ENCODE data around the gene ZNF438.

ZNF438 gene

GRCh38 chr10:30803892-30804322 is 227.8 kb downstream of the ZNF438 start:
- no peak for ATAC-seq (ENCODE audit: insufficient read depth, low read depth)

GRCh38 chr10:30803058-30803457 is 228.6 kb downstream of the ZNF438 start:
- Histone ChIP-seq H3K9ac (ENCODE audit: low read depth, low read length) (no peak overlapping the region), H3K4me1 (ENCODE audit: insufficient read depth, low read length) (no peaks in the 10 kb centered on the region), H3K27ac (ENCODE audit: low read length) (no peak overlapping the region), H3K4me2 (ENCODE audit: insufficient read depth, low read length) (no peak overlapping the region), H3K4me3 (ENCODE audit: low read depth in 1 of 2, low read length in 2 of 2) (no peak overlapping the region), H3K79me2 (ENCODE audit: insufficient read depth, low read length) (no peaks in the 10 kb centered on the region), H4K20me1 (ENCODE audit: insufficient read depth, low read length) (no peaks in the 10 kb centered on the region), H3K9me3 (ENCODE audit: insufficient read depth, low read length, severe bottlenecking) (no peaks in the 10 kb centered on the region), H3K36me3 (ENCODE audit: insufficient read depth, low read length) (no peaks in the 10 kb centered on the region), H2AFZ (ENCODE audit: low read depth, low read length) (no peak overlapping the region), H3K27me3 (ENCODE audit: insufficient read depth, low read length, poor library complexity) (no peaks in the 10 kb centered on the region)
- no peak for TF ChIP-seq CTCF (IDR thresholded peaks at IDR 0.05; ENCODE audit: borderline replicate concordance, extremely low read depth, low read length, poor library complexity, severe bottlenecking)
- TF ChIP-seq EZH2 (IDR thresholded peaks at IDR 0.05; ENCODE audit: borderline replicate concordance, low read depth, low read length, severe bottlenecking), result no peak
- no peak for ATAC-seq (ENCODE audit: insufficient read depth, low read depth)
- DNase-seq, result no peak

More at GRCh38 chr10:30803892-30804322, 227.8 kb downstream of the ZNF438 start:
- Histone ChIP-seq H3K4me3 (ENCODE audit: low read depth in 1 of 2, low read length in 2 of 2) (no peak overlapping the region), H4K20me1 (ENCODE audit: insufficient read depth, low read length) (no peaks in the 10 kb centered on the region), H3K79me2 (ENCODE audit: insufficient read depth, low read length) (no peaks in the 10 kb centered on the region), H3K4me2 (ENCODE audit: insufficient read depth, low read length) (no peak overlapping the region), H3K4me1 (ENCODE audit: insufficient read depth, low read length) (no peaks in the 10 kb centered on the region), H3K27me3 (ENCODE audit: insufficient read depth, low read length, poor library complexity) (no peaks in the 10 kb centered on the region), H3K9me3 (ENCODE audit: insufficient read depth, low read length, severe bottlenecking) (no peaks in the 10 kb centered on the region), H3K36me3 (ENCODE audit: insufficient read depth, low read length) (no peaks in the 10 kb centered on the region), H2AFZ (ENCODE audit: low read depth, low read length) (no peak overlapping the region), H3K9ac (ENCODE audit: low read depth, low read length) (no peak overlapping the region), H3K27ac (ENCODE audit: low read length) (no peak overlapping the region)
- TF ChIP-seq EZH2 (IDR thresholded peaks at IDR 0.05; ENCODE audit: borderline replicate concordance, low read depth, low read length, severe bottlenecking), result no peak
- no peak for TF ChIP-seq CTCF (IDR thresholded peaks at IDR 0.05; ENCODE audit: borderline replicate concordance, extremely low read depth, low read length, poor library complexity, severe bottlenecking)
- no peak for DNase-seq

GRCh38 chr10:30800368-30800767 is 231.3 kb downstream of the ZNF438 start:
- Histone ChIP-seq H3K36me3 (ENCODE audit: insufficient read depth, low read length) (no peaks in the 10 kb centered on the region), H3K9ac (ENCODE audit: low read depth, low read length) (no peak overlapping the region), H3K27ac (ENCODE audit: low read length) (no peak overlapping the region), H4K20me1 (ENCODE audit: insufficient read depth, low read length) (no peaks in the 10 kb centered on the region), H3K4me1 (ENCODE audit: insufficient read depth, low read length) (no peaks in the 10 kb centered on the region), H3K4me3 (ENCODE audit: low read depth in 1 of 2, low read length in 2 of 2) (no peak overlapping the region), H3K4me2 (ENCODE audit: insufficient read depth, low read length) (no peak overlapping the region), H3K9me3 (ENCODE audit: insufficient read depth, low read length, severe bottlenecking) (no peaks in the 10 kb centered on the region), H3K27me3 (ENCODE audit: insufficient read depth, low read length, poor library complexity) (no peaks in the 10 kb centered on the region), H3K79me2 (ENCODE audit: insufficient read depth, low read length) (no peaks in the 10 kb centered on the region), H2AFZ (ENCODE audit: low read depth, low read length) (no peak overlapping the region)
- no peak for TF ChIP-seq CTCF (IDR thresholded peaks at IDR 0.05; ENCODE audit: borderline replicate concordance, extremely low read depth, low read length, poor library complexity, severe bottlenecking)
- no peak for TF ChIP-seq EZH2 (IDR thresholded peaks at IDR 0.05; ENCODE audit: borderline replicate concordance, low read depth, low read length, severe bottlenecking)
- DNase-seq, result no peak
- peak; percentile 58 for ATAC-seq (ENCODE audit: insufficient read depth, low read depth)
